NCI-H345 (cell line): Measurements from ENCODE around the gene PSD4.

ENCODE experiments used
- DNase-seq: peaks from one replicate; lab custom pipeline; 2025; lab: John Stamatoyannopoulos, UW

PSD4 gene

DNA sequence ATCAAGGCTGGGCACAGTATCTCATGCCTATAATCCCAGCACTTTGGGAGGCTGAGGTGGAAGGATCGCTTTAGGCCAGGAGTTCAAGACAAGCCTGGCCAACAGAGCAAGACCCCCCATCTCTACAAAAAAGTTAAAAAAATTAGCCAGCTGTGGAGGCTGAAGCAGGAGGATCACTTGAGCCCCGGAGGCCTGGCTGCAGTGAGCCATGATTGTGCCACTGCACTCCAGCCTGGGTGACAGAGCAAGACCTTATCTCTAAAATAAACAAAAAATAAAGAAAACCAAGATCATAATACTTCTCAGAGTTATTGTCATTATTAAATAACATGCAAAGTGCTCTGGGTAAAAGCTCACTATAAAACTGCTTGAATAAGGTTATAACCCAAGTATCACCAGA is 31.5 kb upstream of the PSD4 start:
- DNase-seq = no peak

DNA sequence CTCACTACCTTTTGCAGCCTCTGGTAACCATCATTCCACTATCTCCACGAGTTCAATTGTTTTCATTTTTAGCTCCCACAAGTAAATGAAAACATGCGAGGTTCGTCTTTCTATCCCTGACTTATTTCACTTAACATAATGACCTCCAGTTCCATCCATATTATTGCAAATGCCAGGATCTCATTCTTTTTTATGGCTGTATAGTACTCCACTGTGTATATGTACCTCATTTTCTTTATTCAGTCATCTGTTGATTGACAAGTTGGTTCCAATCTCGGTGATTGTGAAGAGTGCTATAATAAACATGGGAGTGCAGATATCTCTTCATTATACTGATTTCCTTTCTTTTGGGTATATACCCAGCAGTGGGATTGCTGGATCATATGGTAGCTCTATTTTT is 29.5 kb upstream of the PSD4 start:
- no peak for DNase-seq

DNA sequence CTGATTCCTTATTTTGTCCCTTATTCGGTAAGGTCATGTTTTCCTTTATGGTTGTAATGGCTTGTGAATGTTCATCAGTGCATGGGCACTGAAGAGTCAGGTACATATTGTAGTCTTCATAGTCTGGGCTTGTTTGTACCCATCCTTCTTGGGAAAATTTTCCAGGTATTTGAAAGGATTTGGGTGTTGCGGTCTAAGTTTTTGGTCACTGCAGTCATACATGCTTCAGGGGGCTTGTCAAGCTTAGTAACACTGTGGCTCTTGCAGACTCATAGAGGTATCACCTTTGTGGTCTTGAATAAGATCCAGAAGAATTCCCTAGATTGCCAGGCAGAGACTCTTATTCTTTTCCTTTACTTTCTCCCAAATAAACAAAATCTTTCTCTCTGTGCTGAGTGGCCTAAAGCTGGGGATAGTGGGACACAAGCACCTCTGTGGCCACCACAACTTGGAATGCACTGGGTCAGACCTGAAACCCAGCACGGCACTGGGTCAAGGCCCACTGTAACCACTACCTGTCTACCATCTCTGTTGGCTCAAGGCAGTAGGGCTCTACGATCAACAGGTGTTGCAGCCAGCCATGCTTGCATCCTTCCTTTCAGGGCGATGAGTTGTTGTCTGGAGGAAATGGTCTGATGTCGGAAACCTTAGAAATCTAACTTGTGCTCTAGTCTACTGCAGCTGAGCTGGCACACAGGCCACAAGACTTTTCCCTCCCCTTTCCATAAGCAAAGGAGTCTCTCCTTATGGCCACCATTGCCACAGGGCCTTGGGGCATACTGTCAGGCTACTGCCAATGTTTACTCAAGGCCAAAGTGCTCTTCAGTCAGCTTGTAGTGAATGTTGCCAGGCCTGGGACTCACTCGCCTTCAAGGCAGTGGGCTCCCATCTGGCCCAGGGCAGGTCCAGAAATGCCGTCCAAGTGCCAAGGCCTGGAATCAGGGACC is 24.9 kb upstream of the PSD4 start:
- DNase-seq = no peak

DNA sequence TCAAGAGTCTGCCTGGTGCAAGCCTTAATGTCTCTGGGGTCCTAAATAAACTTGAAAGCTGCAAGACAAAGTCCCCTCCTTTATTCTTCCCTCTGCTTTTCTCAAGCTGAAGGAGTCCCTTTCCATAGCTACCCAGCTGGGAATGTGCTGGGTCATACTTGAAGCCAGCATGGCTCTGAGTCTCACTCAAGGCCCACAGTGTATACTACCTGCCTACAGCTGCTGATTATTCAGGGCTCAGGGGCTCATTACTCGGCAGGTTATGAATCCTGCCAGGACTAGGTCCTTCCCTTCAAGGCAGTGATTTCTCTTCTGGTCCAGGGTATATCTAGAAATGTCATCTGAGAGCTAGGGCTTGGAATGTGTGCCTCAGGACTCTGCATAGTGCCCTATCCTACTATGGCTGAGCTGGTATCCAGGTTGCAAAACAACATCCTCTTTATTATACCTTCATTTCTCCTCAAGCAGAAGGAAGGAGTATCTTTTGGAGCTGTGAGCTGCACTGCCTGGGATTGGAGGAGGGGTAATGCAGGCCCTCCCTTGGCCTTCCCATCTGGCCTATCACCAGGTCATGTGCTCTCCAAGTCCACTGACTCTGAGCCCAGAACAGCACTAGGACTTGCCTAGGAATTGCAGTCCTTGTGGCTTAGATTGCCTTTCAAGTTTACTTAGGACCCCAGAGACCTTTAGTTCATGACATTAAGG is 24.1 kb upstream of the PSD4 start:
- DNase-seq = no peak

DNA sequence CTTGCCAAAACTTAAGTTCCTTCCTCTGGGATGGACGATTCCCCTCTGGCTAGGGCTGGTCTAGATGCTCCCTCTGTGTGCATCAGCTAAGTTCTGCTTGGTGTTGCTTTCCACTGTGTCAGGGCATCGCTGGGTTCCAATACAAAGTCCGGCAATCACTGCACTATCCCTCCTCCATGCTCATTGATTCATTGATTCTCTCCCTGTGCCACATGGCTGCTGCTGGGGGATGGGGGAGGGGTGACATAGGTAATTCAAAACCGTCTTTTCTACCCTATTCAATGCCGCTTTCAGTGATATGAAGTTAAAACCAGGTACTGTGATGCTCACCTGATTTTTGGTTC is 23.5 kb upstream of the PSD4 start:
- no peak for DNase-seq

DNA sequence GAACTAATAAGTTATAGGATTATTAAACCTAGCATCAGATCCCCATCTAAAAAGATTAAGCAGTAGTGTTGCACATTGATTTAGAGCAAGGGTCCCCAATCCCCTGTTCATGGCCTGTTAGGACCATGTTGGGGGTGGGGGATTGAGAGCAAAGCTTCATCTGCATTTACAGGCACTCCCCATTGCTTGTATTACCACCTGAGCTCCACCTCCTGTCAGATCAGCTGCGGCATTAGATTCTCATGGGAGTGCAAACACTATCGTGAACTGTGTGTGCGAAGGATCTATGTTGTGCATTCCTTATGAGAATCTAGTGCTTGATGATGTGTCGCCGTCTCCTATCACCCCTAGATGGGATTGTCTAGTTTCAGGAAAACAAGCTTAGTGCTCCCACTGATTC is 18.4 kb upstream of the PSD4 start:
- DNase-seq = no peak

DNA sequence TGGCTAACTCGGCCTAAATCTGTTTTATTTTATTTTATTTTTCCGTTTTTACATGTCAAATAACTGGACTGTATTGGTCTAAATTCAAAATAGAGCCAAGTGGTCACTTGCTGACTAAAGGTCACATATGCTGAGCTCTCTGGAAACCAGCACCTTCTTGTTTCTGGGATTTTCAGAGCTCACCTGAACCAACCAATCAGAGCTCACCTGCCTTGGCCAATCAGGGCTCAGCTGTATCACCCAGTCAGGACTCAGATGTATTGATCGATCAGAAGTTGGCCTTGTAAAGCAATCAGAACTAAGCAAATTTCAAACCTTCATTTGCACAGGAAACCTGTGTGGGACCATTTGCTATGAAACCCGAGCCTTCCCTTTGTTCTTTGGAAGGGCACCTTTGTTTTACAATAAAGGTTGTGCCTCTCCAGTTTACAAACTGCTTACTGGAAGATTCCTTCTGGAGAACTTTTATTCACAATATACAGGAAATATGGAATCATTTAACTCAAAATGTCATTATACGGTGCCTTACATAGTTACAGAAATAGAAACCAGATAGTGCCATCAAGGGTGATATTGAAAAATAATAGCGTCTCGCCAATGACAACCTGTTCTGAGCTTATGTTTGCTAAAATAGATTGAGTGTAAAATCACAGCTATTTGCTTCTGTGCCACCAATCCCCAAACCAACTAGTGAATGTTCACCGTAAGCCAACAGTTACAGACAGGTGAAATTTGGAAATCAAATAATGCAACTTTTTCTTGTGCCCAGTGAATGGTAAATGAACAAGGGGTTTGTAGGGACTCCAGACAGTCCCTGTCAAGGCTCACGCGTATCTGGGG is 17.3 kb upstream of the PSD4 start:
- peak; percentile 66 for DNase-seq

DNA sequence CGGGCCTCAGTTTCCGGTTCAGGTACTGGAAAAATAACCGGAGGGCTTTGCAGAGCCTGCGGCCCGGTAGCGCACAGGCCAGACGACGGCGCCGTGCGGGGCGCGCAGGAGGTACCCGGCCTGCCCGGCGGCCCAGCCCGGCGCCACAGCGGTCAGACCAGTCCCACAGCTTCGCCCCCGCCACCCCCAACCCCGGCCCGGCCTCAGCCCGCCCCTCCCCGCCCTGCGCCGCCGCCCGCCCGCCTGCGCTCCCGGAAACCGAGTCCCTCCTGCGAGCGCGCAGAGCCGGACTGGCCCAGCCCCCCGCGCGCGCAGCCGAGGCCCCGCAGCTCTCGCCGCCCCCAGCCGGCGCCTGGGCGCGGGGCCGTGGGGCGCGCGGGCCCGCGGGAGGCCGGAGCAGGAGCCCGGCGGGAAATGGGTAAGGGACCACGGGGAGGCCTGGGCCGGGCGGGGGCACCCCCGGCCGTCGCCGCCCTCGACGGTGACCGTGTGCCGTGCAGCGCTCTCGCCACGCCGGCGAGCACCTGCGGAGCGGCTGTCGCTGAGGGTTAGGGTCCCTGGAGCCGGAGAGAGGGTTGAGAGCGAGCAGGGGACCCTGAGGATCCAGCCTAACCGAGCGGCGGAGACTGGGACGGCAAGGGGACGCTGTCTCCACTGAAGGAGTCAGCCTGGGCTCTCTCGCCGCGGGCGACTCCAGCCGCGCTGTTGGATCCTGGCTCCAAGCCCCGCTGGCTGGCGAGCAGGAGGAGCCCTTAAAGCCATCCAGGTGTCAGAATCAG is 16.5 kb upstream of the PSD4 start:
- DNase-seq = peak; percentile 49

DNA sequence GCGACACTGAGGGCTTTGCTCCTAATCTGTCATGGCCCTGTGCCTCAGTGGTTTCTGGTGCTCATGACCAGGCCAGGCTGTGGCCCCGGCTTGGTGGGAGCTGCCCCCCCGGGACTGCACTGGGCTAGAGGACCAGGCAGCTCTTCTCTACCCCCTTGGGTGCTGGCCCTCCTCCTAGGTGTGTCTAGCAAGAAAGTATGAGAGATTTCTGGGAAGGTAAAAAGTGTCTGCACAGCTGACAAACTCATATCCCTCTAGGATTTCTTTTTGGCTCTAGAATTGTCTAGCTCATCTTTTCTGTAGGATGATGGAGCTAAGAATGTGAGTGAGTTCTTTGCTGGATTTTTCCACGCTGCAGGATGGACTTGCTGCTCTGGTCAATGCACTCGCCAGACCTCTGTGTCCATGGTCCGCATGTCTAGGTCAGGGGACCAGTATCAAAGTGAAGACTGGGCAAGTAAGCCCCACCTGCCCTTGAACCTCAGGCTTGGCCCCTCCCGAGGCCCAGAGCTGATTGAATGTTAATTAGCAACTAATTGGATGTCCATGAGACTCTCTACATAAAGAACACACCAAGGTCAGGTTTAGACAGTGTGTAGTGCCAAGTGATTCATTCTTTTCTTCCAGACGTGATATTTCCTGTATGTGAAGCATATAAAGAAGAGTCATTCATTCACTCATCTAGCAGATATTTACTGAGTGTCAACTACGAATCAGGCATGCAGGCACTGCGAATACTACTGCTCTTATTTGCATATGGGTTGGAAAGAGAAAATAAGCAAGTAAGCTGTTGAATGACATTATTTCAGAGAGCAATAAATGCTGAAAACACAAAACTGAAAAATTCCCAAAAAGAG is 15.6 kb upstream of the PSD4 start:
- DNase-seq = no peak

DNA sequence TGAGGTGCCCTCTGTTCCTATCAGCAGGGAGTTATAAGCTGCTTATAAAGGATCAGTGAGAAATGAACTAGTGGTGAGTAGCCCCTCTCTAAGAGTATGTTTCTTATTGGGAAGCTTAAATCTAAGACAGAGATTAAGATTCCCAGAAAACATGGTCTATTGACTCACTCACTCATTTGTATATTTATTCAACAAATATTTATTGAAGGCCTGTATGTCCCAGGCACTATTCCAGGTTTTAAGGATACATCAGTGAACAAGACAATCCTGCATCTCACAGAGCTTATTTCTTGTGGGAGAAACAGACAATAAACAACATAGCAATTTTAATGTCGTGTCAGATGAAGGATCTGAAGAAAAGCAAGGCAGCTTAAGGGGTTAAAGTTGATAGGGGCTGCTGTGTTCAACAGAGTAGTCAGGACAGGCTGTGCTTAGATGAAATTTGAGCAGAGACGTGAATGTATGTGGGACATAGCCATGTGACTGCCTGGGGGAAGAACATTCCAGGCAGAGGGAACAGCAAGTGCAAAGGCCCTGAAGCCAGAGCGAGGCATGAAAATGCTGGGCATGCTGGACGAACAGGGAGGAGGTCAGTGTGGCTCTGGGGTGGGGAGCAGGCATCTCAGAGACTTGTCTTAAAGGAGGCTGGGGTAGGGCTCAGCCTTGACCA is 14.8 kb upstream of the PSD4 start:
- no peak for DNase-seq

DNA sequence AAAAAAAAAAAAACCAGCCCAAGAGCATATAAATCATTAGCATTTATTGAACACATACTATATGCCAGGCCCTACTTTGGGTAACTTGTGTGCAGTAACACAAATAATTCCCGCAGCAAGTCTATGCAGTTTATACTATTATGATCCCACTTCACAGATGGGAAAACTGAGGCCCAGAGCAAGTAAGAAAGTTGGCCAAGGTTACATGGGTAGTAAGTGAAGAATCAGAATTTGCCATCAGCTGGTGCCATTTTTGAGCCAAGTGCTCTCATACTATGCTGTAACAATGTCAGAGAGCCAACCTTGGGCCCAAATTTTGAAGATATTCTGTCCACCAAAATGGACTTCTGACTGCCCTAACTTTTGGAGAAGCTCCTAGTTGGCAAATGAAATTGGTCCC is 13.5 kb upstream of the PSD4 start:
- DNase-seq = no peak

DNA sequence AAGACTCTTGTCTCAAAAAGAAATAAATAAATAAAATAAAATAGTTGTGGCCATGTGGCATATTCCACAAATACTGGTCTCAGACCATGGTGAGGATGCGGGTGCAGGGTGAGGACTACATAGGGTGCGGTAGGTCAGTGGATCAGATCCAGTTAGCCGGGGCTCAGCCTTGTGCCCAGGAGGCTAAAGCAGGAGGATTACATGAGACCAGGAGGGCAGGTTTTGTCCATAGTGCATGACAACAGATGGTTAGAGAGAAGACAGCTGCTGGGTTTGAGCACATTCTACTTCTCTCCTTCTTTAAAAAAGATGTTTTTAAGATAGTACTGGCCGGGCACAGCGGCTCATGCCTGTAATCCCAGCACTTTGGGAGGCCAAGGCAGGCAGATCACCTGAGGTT is 12.8 kb upstream of the PSD4 start:
- DNase-seq = no peak

DNA sequence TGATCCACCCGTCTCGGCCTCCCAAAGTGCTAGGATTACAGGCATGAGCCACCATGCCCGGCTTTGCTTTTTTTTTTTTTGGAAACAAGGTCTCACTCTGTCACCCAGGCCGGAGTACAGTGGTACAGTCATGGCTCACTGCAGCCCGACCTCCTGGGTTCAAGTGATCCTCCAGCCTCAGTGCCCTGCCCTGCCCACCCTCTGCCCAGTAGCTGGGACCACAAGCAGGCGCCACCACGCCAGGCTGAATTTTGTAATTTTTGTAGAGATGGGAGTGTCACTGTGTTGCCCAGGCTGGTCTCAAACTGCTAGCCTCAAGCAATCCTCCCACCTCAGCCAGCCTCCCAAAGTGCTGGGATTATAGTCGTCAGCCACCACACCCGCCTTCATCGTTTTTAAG is 11.6 kb upstream of the PSD4 start:
- no peak for DNase-seq

DNA sequence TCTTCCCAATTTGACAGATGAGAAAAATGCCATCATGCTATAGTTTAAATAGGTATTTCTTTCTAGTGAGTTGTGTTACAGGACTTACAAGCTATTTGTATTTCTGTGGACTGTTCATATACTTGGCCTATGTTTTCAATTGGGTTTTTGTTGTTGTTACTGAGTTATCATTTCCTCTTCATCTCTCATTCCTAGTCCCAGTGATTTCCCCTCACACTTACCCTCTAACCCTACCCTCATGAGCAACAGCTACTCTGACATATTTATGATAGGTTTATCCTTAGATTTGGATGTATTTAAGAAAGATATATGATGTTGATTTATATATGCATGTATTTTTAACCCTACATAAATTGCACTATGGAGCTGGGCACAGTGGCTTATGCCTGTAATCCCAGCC is 10.9 kb upstream of the PSD4 start:
- DNase-seq = no peak

DNA sequence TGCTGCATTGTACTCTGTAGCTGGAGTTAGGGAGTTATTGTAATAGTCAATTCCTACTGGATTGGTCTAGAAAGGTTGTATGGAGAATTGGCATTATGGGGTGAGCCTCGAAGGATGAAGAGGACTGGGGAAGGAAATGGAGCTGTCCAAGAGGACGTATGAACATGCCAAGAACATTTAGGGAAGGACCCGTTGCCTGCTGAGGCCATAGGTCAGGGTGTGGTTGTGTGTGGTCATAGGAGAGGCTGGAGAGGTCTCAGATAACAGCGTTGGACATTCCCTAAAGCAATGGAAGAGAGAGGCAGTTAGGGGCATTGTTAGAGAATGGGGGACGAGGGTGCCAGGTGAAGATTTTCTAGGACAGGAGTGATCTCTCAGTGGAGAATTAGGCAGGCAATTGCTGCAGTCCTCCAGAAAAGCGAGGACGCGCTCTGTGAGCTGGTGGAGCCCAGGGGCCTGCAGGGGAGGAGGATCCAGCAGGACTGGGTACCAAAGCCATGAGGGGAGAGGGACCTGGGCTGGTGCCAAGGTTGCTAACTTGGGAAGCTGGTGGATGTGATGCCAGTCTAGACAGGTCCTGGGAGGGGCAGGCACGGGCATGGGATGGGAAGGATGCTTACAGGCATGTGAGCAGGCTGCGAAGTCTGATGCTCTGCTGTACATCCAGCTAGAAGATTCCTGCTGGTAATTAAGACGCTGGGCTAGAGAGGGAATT is 9.4 kb upstream of the PSD4 start:
- no peak for DNase-seq

DNA sequence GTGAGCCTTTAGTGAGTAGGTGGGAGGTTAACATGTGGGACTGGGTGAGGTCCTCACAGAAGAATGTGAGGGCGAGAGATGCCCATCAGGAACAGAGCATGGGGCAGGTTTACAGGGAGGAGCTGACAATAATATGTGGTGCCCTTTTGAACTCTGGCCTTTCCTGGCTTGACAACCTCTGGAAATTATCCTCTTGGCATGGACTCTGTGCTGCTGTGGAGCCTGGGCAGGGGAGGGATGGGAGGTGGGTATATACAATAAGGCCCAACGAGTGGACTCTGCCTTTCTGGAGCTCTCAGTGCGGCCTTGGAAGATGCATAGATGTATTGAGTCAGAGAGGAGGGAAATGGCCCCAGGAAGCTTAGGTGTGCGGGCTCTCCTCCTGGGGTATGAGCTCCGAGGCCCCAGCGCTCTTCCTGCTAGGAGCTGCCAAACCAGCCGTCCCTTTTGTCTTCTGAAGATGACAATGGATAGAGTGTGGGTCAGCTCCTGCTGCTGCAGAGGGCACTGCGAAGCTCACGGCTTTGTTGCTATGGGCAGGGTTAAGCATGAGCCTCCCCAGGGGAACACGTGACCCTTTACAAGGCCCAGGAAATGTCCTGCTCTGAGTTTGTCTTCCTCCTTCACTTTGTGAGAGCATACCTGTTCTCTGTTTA is 8.7 kb upstream of the PSD4 start:
- DNase-seq = no peak

DNA sequence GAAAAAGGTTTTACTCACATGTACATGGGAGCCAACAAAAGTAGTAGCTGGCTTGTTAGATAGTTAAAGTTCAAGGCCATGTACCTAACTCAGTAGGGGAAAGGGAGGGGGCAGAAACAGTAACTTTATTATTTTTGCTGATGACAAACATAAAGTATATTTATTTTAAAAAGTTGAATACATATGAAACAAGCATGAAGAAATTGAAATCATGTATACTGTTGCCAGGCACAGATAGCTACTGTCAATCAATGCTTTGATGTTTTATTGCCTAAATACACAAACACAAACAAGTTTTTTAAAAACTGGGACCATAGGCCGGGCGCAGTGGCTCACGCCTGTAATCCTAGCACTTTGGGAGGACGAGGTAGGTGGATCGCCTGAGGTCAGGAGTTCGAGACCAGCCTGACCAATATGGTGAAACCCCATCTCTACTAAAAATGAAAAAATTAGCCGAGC is 7.6 kb upstream of the PSD4 start:
- DNase-seq = no peak

DNA sequence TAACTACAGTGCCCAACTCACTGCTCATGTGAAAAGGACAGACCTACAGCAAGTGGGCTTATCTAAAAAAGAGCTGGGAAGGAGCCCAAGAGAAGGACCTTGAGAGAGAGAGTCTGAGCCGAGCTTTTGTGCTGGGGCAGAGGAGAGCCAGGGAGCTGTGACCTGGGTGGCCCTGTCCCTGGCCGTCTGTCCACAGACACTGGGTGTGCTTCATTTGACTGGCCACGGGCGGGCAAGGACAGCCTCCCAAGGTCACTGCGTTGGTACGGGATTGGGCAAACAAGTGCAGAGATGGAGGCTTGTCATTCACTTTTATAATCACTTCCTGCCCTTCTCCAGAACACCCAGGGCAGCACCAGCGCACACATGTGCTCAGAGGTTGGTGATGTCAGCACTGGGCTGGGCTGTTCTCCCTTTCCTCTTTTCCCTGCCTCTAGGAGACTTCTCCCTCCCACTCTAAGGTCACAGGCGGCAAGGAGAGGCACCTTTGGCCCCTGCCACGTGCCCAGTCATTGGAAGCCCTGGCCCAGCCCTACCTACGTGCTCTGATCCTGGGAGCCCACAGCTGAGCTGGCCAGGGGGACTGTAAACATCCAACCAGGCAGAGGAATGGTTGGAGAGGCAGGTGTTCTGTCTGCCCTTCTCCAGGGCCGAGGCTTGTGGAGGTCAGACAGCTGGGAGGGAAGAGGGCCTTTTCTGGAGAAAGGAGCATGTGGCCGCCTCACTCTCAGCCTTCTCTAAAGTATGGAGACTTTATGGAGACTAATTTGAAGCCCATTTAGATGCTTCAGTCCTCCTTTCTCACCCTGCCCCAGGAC is 6.4 kb upstream of the PSD4 start:
- no peak for DNase-seq
